ENCODE results near the gene LIPF.

LIPF gene

GRCh38 chr10:88642209-88642608 is 22.0 kb upstream of the LIPF start:
- Histone ChIP-seq H3K23ac (ENCODE audit: low read depth, low read length, poor library complexity) (no peak overlapping the region), H4K91ac (ENCODE audit: low read depth, low read length, poor library complexity) (no peak overlapping the region)

GRCh38 chr10:88642963-88643362 is 21.3 kb upstream of the LIPF start:
- no peak overlapping the region for H2AK5ac ChIP-seq (ENCODE audit: low read depth, low read length)
- H2BK15ac ChIP-seq (ENCODE audit: low read length) = no peak overlapping the region

More at GRCh38 chr10:88642209-88642608, 22.0 kb upstream of the LIPF start:
- no peaks in the 10 kb centered on the region for H3K79me1 ChIP-seq (ENCODE audit: low read depth, low read length)
- no peak for DNase-seq (ENCODE audit: low spot score)
- H3K9ac ChIP-seq (ENCODE audit: low read depth, low read length, poor library complexity) = no peak overlapping the region
- no peak overlapping the region for H2AK5ac ChIP-seq (ENCODE audit: low read depth, low read length)
- H3K36me3 ChIP-seq (replicated peaks in 1 of 2; ENCODE audit: control insufficient read depth in 2 of 2, insufficient read depth in 2 of 2, low read length in 2 of 2) = no peaks in the 10 kb centered on the region
- H4K8ac ChIP-seq (ENCODE audit: low read depth, low read length) = no peak overlapping the region
- H3K4me2 ChIP-seq (ENCODE audit: insufficient read depth, low read length, poor library complexity, severe bottlenecking) = no peak overlapping the region
- H3K9me3 ChIP-seq (replicated peaks in 1 of 2; ENCODE audit: control insufficient read depth in 2 of 2, insufficient read depth in 1 of 2, low read depth in 1 of 2, low read length in 2 of 2) = no peaks in the 10 kb centered on the region
- no peak overlapping the region for H2BK5ac ChIP-seq (ENCODE audit: low read length)
- H3K4me3 ChIP-seq (ENCODE audit: low read length in 2 of 2) = no peak overlapping the region
- H2AFZ ChIP-seq (ENCODE audit: low read length) = no peak overlapping the region
- no peak overlapping the region for H3K14ac ChIP-seq (ENCODE audit: low read length)
- no peaks in the 10 kb centered on the region for H3K27me3 ChIP-seq (ENCODE audit: control insufficient read depth in 3 of 3, insufficient read depth in 3 of 3, low read depth in 1 of 3, low read length in 3 of 3)
- no peak overlapping the region for H3K4ac ChIP-seq (ENCODE audit: low read length)
- H2BK12ac ChIP-seq (ENCODE audit: low read length) = no peak overlapping the region
- H2BK15ac ChIP-seq (ENCODE audit: low read length) = no peak overlapping the region
- H3K27ac ChIP-seq (replicated peaks; ENCODE audit: low read length) = no peak overlapping the region
- H3K4me1 ChIP-seq (ENCODE audit: control insufficient read depth in 2 of 2, insufficient read depth in 1 of 2, low read depth in 1 of 2, low read length in 2 of 2) = no peaks in the 10 kb centered on the region
- H2BK120ac ChIP-seq (ENCODE audit: low read depth, low read length) = no peak overlapping the region
- H3K18ac ChIP-seq (ENCODE audit: low read length) = no peak overlapping the region
- WGBS, 2 donors (ENCODE audit: extremely low coverage in 2 of 2, insufficient read length in 2 of 2, insufficient replicate concordance in 1 of 2) = no CpG with 5 or more reads among the region's 6 CpGs

GRCh38 chr10:88647061-88647615 is 17.1 kb upstream of the LIPF start:
- no peak overlapping the region for H2AK5ac ChIP-seq (ENCODE audit: low read depth, low read length)
- H3K23ac ChIP-seq (ENCODE audit: low read depth, low read length, poor library complexity) = no peak overlapping the region
- H3K9ac ChIP-seq (ENCODE audit: low read depth, low read length, poor library complexity) = no peak overlapping the region
- no peak overlapping the region for H2BK12ac ChIP-seq (ENCODE audit: low read length)
- no CpG with 5 or more reads among the region's 2 CpGs for WGBS, 2 donors (ENCODE audit: extremely low coverage in 2 of 2, insufficient read length in 2 of 2, insufficient replicate concordance in 1 of 2)
- H3K14ac ChIP-seq (ENCODE audit: low read length) = no peak overlapping the region
- no peak overlapping the region for H2BK15ac ChIP-seq (ENCODE audit: low read length)
- H3K79me1 ChIP-seq (ENCODE audit: low read depth, low read length) = no peaks in the 10 kb centered on the region
- no peak overlapping the region for H2AFZ ChIP-seq (ENCODE audit: low read length)
- no peak overlapping the region for H2BK5ac ChIP-seq (ENCODE audit: low read length)
- no peak overlapping the region for H3K4me3 ChIP-seq (ENCODE audit: low read length in 2 of 2)
- no peaks in the 10 kb centered on the region for H3K36me3 ChIP-seq (replicated peaks in 1 of 2; ENCODE audit: control insufficient read depth in 2 of 2, insufficient read depth in 2 of 2, low read length in 2 of 2)
- no peak for DNase-seq (ENCODE audit: low spot score)
- no peaks in the 10 kb centered on the region for H3K4me1 ChIP-seq (ENCODE audit: control insufficient read depth in 2 of 2, insufficient read depth in 1 of 2, low read depth in 1 of 2, low read length in 2 of 2)
- H3K27me3 ChIP-seq (ENCODE audit: control insufficient read depth in 3 of 3, insufficient read depth in 3 of 3, low read depth in 1 of 3, low read length in 3 of 3) = no peaks in the 10 kb centered on the region
- H3K4me2 ChIP-seq (ENCODE audit: insufficient read depth, low read length, poor library complexity, severe bottlenecking) = no peak overlapping the region
- H2BK120ac ChIP-seq (ENCODE audit: low read depth, low read length) = no peak overlapping the region
- H4K8ac ChIP-seq (ENCODE audit: low read depth, low read length) = no peak overlapping the region
- no peaks in the 10 kb centered on the region for H3K9me3 ChIP-seq (replicated peaks in 1 of 2; ENCODE audit: control insufficient read depth in 2 of 2, insufficient read depth in 1 of 2, low read depth in 1 of 2, low read length in 2 of 2)
- H3K18ac ChIP-seq (ENCODE audit: low read length) = no peak overlapping the region
- no peak overlapping the region for H3K27ac ChIP-seq (replicated peaks; ENCODE audit: low read length)
- no peak overlapping the region for H3K4ac ChIP-seq (ENCODE audit: low read length)
- H4K91ac ChIP-seq (ENCODE audit: low read depth, low read length, poor library complexity) = no peak overlapping the region

More at GRCh38 chr10:88642963-88643362, 21.3 kb upstream of the LIPF start:
- Histone ChIP-seq H3K4ac (ENCODE audit: low read length) (no peak overlapping the region), H4K8ac (ENCODE audit: low read depth, low read length) (no peak overlapping the region), H3K79me1 (ENCODE audit: low read depth, low read length) (no peaks in the 10 kb centered on the region), H3K4me1 (ENCODE audit: control insufficient read depth in 2 of 2, insufficient read depth in 1 of 2, low read depth in 1 of 2, low read length in 2 of 2) (no peaks in the 10 kb centered on the region), H2BK5ac (ENCODE audit: low read length) (no peak overlapping the region), H3K9me3 (replicated peaks in 1 of 2; ENCODE audit: control insufficient read depth in 2 of 2, insufficient read depth in 1 of 2, low read depth in 1 of 2, low read length in 2 of 2) (no peaks in the 10 kb centered on the region), H4K91ac (ENCODE audit: low read depth, low read length, poor library complexity) (no peak overlapping the region), H3K23ac (ENCODE audit: low read depth, low read length, poor library complexity) (no peak overlapping the region), H3K27ac (replicated peaks; ENCODE audit: low read length) (no peak overlapping the region), H3K14ac (ENCODE audit: low read length) (no peak overlapping the region), H3K36me3 (replicated peaks in 1 of 2; ENCODE audit: control insufficient read depth in 2 of 2, insufficient read depth in 2 of 2, low read length in 2 of 2) (no peaks in the 10 kb centered on the region), H3K9ac (ENCODE audit: low read depth, low read length, poor library complexity) (no peak overlapping the region), H3K4me2 (ENCODE audit: insufficient read depth, low read length, poor library complexity, severe bottlenecking) (no peak overlapping the region), H3K27me3 (ENCODE audit: control insufficient read depth in 3 of 3, insufficient read depth in 3 of 3, low read depth in 1 of 3, low read length in 3 of 3) (no peaks in the 10 kb centered on the region), H2BK120ac (ENCODE audit: low read depth, low read length) (no peak overlapping the region), H3K4me3 (ENCODE audit: low read length in 2 of 2) (no peak overlapping the region), H2BK12ac (ENCODE audit: low read length) (no peak overlapping the region), H2AFZ (ENCODE audit: low read length) (no peak overlapping the region), H3K18ac (ENCODE audit: low read length) (no peak overlapping the region)
- DNase-seq (ENCODE audit: low spot score) = no peak

- H3K18ac ChIP-seq (ENCODE audit: low read length) = no peak overlapping the region
- no peak overlapping the region for H3K4me3 ChIP-seq (ENCODE audit: low read length in 2 of 2)
- H3K4ac ChIP-seq (ENCODE audit: low read length) = no peak overlapping the region
- H4K8ac ChIP-seq (ENCODE audit: low read depth, low read length) = no peak overlapping the region
- H3K27me3 ChIP-seq (ENCODE audit: control insufficient read depth in 3 of 3, insufficient read depth in 3 of 3, low read depth in 1 of 3, low read length in 3 of 3) = no peaks in the 10 kb centered on the region
- H2BK5ac ChIP-seq (ENCODE audit: low read length) = no peak overlapping the region
- no peak for DNase-seq (ENCODE audit: low spot score)
- no peak overlapping the region for H2BK120ac ChIP-seq (ENCODE audit: low read depth, low read length)
- H3K27ac ChIP-seq (replicated peaks; ENCODE audit: low read length) = no peak overlapping the region
- H3K36me3 ChIP-seq (replicated peaks in 1 of 2; ENCODE audit: control insufficient read depth in 2 of 2, insufficient read depth in 2 of 2, low read length in 2 of 2) = peaks cover 0 to 2% of the 10 kb centered on the region in 2 donors
- H3K9ac ChIP-seq (ENCODE audit: low read depth, low read length, poor library complexity) = no peak overlapping the region
- H4K91ac ChIP-seq (ENCODE audit: low read depth, low read length, poor library complexity) = no peak overlapping the region
- no peak overlapping the region for H2BK15ac ChIP-seq (ENCODE audit: low read length)
- H2AFZ ChIP-seq (ENCODE audit: low read length) = no peak overlapping the region
- no peak overlapping the region for H2AK5ac ChIP-seq (ENCODE audit: low read depth, low read length)
- no peak overlapping the region for H3K14ac ChIP-seq (ENCODE audit: low read length)
- no peak overlapping the region for H3K4me2 ChIP-seq (ENCODE audit: insufficient read depth, low read length, poor library complexity, severe bottlenecking)
- no peaks in the 10 kb centered on the region for H3K4me1 ChIP-seq (ENCODE audit: control insufficient read depth in 2 of 2, insufficient read depth in 1 of 2, low read depth in 1 of 2, low read length in 2 of 2)
- no peak overlapping the region for H3K23ac ChIP-seq (ENCODE audit: low read depth, low read length, poor library complexity)
- no peak overlapping the region for H2BK12ac ChIP-seq (ENCODE audit: low read length)
- H3K79me1 ChIP-seq (ENCODE audit: low read depth, low read length) = no peaks in the 10 kb centered on the region
- no peaks in the 10 kb centered on the region for H3K9me3 ChIP-seq (replicated peaks in 1 of 2; ENCODE audit: control insufficient read depth in 2 of 2, insufficient read depth in 1 of 2, low read depth in 1 of 2, low read length in 2 of 2)
These were observed 13.1 kb upstream of the LIPF start for GRCh38 chr10:88651101-88651551.

Data from neuronal stem cell (in vitro differentiated cells).